WTC11 (cell line): ENCODE measurements around the gene TMEM217. TPM values are rescaled to one million over a fixed set of nuclear protein-coding genes. Genes with fewer than 3 reads are reported as not detected.

Source experiments
- ATAC-seq: fragments of 200-7000 bp; cut with Tn5 transposase; 2 replicates; pipeline ENCODE4 v1.10.0; 2021; ENCODE audit warnings: mild to moderate bottlenecking, moderate library complexity
- CTCF ChIA-PET: fragments of 300-600 bp; sonication (Branson Sonifier 250); formaldehyde crosslinking; loops from one replicate; lab custom pipeline; 2021; ENCODE audit warnings: antibody characterized with exemption; lab: Charles Lee
- POLR2A ChIA-PET: fragments of 350-600 bp; sonication (Branson Sonifier 250); formaldehyde crosslinking; loops from one replicate; lab custom pipeline; 2021; ENCODE audit warnings: antibody characterized with exemption; lab: Charles Lee
- DNase-seq: peaks from one replicate; pipeline ENCODE4 v3.0.0; 2021; ENCODE audit warnings: low spot score
- H3K27ac Mint-ChIP-seq: 2 replicates; pipeline ENCODE4 v1.8.0; 2021; ENCODE audit warnings: mixed read lengths
- H3K27me3 Mint-ChIP-seq: 2 replicates; pipeline ENCODE4 v1.8.0; 2021; ENCODE audit warnings: low read depth, mild to moderate bottlenecking, moderate library complexity, mixed read lengths
- H3K36me3 Mint-ChIP-seq: 2 replicates; pipeline ENCODE4 v1.8.0; 2021; ENCODE audit warnings: mixed read lengths
- H3K4me1 Mint-ChIP-seq: 2 replicates; pipeline ENCODE4 v1.8.0; 2022; ENCODE audit warnings: mixed read lengths
- H3K4me3 Mint-ChIP-seq: 2 replicates; pipeline ENCODE4 v1.8.0; 2021; ENCODE audit warnings: mild to moderate bottlenecking, moderate library complexity, mixed read lengths
- H3K9me3 Mint-ChIP-seq: 2 replicates; pipeline ENCODE4 v1.8.0; 2021; ENCODE audit warnings: mixed read lengths
- ATF1 ChIP-seq: sonication (generic); formaldehyde crosslinking; IDR thresholded peaks from 2 replicates; pipeline ENCODE4 v1.8.1; 2023; ENCODE audit warnings: mild to moderate bottlenecking, moderate library complexity, missing genetic modification reagents
- CREM ChIP-seq: sonication (generic); formaldehyde crosslinking; IDR thresholded peaks from 2 replicates; pipeline ENCODE4 v1.8.1; 2022; ENCODE audit warnings: mild to moderate bottlenecking, missing genetic modification reagents, moderate library complexity
- E2F1 ChIP-seq: sonication (generic); formaldehyde crosslinking; IDR thresholded peaks from 2 replicates; pipeline ENCODE4 v1.8.0; 2022; ENCODE audit warnings: mild to moderate bottlenecking, missing genetic modification reagents
- ERG ChIP-seq: fragments of 250-450 bp; sonication (Bioruptor Pico); IDR thresholded peaks from 2 replicates; pipeline ENCODE4 v1.8.0; 2021; ENCODE audit warnings: mild to moderate bottlenecking
- HMGXB4 ChIP-seq: sonication (generic); formaldehyde crosslinking; IDR thresholded peaks from 2 replicates; pipeline ENCODE4 v1.8.1; 2023; ENCODE audit warnings: mild to moderate bottlenecking, moderate library complexity, missing genetic modification reagents
- NFYB ChIP-seq: sonication (generic); formaldehyde crosslinking; conservative IDR thresholded peaks from 2 replicates; pipeline ENCODE4 v1.8.0; 2022; ENCODE audit warnings: low read depth, missing genetic modification reagents
- OVOL2 ChIP-seq: fragments of 250-450 bp; sonication (Bioruptor Pico); IDR thresholded peaks from 2 replicates; pipeline ENCODE4 v1.9.0; 2021; ENCODE audit warnings: mild to moderate bottlenecking, borderline replicate concordance
- SP1 ChIP-seq: sonication (generic); formaldehyde crosslinking; conservative IDR thresholded peaks from 2 replicates; pipeline ENCODE4 v1.8.1; 2022; ENCODE audit warnings: missing genetic modification reagents
- ZNF121 ChIP-seq: sonication (generic); formaldehyde crosslinking; IDR thresholded peaks from 2 replicates; pipeline ENCODE4 v1.8.0; 2023; ENCODE audit warnings: missing genetic modification reagents
- ZNF263 ChIP-seq: sonication (generic); formaldehyde crosslinking; IDR thresholded peaks from 2 replicates; pipeline ENCODE4 v1.8.1; 2022; ENCODE audit warnings: low read depth, mild to moderate bottlenecking, moderate library complexity, missing genetic modification reagents
- ZNF317 ChIP-seq: sonication (generic); formaldehyde crosslinking; IDR thresholded peaks from 2 replicates; pipeline ENCODE4 v1.8.1; 2023; ENCODE audit warnings: low read depth, mild to moderate bottlenecking, moderate library complexity, missing genetic modification reagents, borderline replicate concordance
- total RNA-seq: library from RNA; stranded (reverse); gene quantifications from 3 replicates; pipeline ENCODE4 v1.2.3, GENCODE V29; 2021
- TF ChIP-seq, protein P1 (sequence below): fragments of 200-600 bp; IDR thresholded peaks from 2 replicates; pipeline ENCODE4 v1.8.0; 2022; ENCODE audit warnings: antibody characterized with exemption
- TF ChIP-seq, protein P2 (sequence below): sonication (generic); formaldehyde crosslinking; IDR thresholded peaks from 2 replicates; pipeline ENCODE4 v1.8.1; 2023; ENCODE audit warnings: mild to moderate bottlenecking, missing genetic modification reagents, borderline replicate concordance

The TMEM217 gene
- total RNA-seq, 1 experiment from 2014 or later: 0.61 TPM

DNA sequence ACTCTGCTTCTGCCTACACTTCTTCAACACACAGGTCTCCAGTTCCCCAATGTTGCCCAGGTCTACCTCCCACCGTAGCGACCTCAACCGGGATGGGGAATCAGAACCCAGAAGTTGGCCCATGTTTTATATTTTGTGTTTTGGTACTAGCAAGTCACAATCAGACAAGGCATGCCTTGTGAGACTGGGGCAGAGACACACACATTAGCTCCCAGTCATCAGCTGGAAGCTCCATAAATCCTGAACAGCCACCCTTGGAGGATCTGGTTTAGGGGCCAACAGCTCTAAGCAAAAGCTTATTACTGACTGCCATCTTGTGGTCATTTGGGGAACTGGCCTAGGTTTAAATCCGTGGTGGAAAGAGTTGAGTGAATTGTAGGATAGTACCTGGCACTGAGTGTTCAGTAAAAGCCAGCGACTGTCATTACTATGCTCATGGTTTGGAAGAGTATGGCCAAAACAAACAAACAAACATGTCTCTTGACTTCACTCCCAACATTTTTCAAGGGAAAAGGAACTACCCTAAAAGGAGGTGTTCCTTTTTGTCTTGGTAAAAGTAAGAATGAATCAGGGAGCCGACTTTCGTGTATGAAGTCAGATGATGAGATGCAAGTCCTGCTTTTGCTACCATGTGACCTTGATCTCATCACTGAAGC is 47.5 kb downstream of the TMEM217 start:
- H3K27me3 Mint-ChIP-seq: peaks cover 3% of the 10 kb centered on the region; the same call in 1 of the 2 replicates
- H3K4me3 Mint-ChIP-seq: no peak overlapping the region
- H3K27ac Mint-ChIP-seq: no peak overlapping the region
- peaks cover 5% of the 10 kb centered on the region; the same call in 1 of the 2 replicates for H3K4me1 Mint-ChIP-seq
- H3K9me3 Mint-ChIP-seq: no peaks in the 10 kb centered on the region
- CTCF ChIA-PET: interaction anchor here (0.6 to 20.2 kb wide), 51 partner anchors 9 to 451 kb away, joined by 3 to 537 read pairs (median 5); partner anchors contain the start of genes C6orf89, MTCH1, PIM1 and PPIL1
- DNase-seq (peak; percentile 81), ATAC-seq (peak; percentile 72)
- POLR2A ChIA-PET: interaction anchor here (0.5 to 1.2 kb wide), 6 partner anchors 23 to 189 kb away, joined by 3 to 5 read pairs (median 4); no protein-coding TSS in a partner anchor
- no peaks in the 10 kb centered on the region for H3K36me3 Mint-ChIP-seq
- TF ChIP-seq ATF1 (CRISPR knock-in tag): no peak
- TF ChIP-seq, protein P1, sequence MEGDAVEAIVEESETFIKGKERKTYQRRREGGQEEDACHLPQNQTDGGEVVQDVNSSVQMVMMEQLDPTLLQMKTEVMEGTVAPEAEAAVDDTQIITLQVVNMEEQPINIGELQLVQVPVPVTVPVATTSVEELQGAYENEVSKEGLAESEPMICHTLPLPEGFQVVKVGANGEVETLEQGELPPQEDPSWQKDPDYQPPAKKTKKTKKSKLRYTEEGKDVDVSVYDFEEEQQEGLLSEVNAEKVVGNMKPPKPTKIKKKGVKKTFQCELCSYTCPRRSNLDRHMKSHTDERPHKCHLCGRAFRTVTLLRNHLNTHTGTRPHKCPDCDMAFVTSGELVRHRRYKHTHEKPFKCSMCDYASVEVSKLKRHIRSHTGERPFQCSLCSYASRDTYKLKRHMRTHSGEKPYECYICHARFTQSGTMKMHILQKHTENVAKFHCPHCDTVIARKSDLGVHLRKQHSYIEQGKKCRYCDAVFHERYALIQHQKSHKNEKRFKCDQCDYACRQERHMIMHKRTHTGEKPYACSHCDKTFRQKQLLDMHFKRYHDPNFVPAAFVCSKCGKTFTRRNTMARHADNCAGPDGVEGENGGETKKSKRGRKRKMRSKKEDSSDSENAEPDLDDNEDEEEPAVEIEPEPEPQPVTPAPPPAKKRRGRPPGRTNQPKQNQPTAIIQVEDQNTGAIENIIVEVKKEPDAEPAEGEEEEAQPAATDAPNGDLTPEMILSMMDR: peak; percentile 87
- TF ChIP-seq, protein P2, sequence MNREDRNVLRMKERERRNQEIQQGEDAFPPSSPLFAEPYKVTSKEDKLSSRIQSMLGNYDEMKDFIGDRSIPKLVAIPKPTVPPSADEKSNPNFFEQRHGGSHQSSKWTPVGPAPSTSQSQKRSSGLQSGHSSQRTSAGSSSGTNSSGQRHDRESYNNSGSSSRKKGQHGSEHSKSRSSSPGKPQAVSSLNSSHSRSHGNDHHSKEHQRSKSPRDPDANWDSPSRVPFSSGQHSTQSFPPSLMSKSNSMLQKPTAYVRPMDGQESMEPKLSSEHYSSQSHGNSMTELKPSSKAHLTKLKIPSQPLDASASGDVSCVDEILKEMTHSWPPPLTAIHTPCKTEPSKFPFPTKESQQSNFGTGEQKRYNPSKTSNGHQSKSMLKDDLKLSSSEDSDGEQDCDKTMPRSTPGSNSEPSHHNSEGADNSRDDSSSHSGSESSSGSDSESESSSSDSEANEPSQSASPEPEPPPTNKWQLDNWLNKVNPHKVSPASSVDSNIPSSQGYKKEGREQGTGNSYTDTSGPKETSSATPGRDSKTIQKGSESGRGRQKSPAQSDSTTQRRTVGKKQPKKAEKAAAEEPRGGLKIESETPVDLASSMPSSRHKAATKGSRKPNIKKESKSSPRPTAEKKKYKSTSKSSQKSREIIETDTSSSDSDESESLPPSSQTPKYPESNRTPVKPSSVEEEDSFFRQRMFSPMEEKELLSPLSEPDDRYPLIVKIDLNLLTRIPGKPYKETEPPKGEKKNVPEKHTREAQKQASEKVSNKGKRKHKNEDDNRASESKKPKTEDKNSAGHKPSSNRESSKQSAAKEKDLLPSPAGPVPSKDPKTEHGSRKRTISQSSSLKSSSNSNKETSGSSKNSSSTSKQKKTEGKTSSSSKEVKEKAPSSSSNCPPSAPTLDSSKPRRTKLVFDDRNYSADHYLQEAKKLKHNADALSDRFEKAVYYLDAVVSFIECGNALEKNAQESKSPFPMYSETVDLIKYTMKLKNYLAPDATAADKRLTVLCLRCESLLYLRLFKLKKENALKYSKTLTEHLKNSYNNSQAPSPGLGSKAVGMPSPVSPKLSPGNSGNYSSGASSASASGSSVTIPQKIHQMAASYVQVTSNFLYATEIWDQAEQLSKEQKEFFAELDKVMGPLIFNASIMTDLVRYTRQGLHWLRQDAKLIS (CRISPR knock-in tag): no peak
- TF ChIP-seq ZNF121 (CRISPR knock-in tag): peak; percentile 98
- TF ChIP-seq, all 79 proteins: peak for 2

DNA sequence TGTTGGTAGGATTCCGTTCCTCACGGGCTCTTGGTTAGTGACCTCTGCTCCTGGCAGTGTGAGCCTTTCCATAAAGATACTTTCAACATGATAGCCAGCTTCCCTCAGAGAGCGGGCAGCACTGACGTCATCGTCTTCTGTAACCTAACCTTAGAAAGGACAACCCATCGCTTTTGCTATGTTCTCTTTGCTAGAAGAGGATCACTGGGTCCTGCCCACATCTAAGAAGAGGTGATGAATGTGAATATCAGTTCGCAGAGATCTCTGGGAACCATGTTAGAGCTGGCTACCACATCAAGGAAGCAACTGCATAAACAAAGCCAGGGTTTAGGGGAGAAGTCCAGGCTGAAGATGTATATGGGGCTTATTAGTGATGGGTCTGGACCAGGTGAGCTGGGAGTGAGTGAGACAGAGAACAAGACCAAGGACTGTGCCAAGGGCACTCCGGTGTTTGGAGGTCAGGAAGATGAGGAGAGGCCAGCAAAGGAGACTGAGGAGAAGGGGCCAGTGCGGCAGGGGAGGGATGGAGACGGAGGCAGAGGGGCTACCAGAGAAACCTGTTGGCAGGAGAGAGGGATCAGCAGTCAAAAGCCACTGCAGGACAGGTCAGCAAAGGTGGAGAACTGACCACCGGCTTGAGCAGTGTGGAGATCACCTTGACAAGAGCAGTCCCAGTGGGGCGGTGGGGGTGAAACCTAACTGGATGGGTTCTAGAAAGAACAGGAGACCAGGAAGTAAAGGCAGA is 48.3 kb downstream of the TMEM217 start:
- no peaks in the 10 kb centered on the region for H3K36me3 Mint-ChIP-seq
- POLR2A ChIA-PET: interaction anchor here (0.5 to 1.2 kb wide), 6 partner anchors 22 to 188 kb away, joined by 3 to 5 read pairs (median 4); no protein-coding TSS in a partner anchor
- no peak overlapping the region for H3K27ac Mint-ChIP-seq
- no peak for ATAC-seq
- CTCF ChIA-PET: interaction anchor here (0.5 to 20.2 kb wide), 54 partner anchors 8 to 451 kb away, joined by 3 to 537 read pairs (median 5); partner anchors contain the start of genes C6orf89, MTCH1, PIM1 and PPIL1
- H3K4me1 Mint-ChIP-seq: peaks cover 5% of the 10 kb centered on the region; the same call in 1 of the 2 replicates
- no peaks in the 10 kb centered on the region for H3K9me3 Mint-ChIP-seq
- no peak overlapping the region for H3K4me3 Mint-ChIP-seq
- no peak for DNase-seq
- H3K27me3 Mint-ChIP-seq: peaks cover 3% of the 10 kb centered on the region; the same call in 1 of the 2 replicates
- TF ChIP-seq E2F1 (CRISPR knock-in tag) (no peak), CREM (no peak), ERG (no peak), HMGXB4 (CRISPR knock-in tag) (no peak), SP1 (no peak), ZNF317 (no peak), NFYB (CRISPR knock-in tag) (no peak), OVOL2 (CRISPR knock-in tag) (no peak), ZNF263 (no peak)
- TF ChIP-seq, protein P2 (CRISPR knock-in tag): no peak
